ENCODE measurements around the gene HSPA12A.

The HSPA12A gene

DNA sequence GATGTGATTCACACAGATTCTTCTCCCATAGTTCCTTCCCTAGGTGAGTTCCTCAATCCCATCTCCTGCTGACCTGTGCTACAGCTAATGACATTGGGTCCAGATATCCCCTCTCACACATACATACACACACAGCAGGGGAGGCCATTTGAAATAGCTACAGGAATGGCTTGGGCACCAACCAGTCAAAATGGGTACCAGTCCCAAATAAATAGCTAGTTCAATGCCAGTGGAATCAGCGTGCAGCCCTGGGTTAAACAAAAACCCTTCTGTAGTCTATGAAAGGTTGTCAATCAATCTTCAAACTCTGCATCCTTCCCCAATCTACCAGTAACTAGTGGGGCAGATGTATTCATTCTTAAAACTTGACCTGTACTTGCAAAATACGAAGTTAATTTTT is 112.3 kb downstream of the HSPA12A start:
- Mint-ChIP-seq H3K27me3 (peaks cover 19 to 29% of the 10 kb centered on the region in 2 donors), H3K4me3 (no peak overlapping the region), H3K4me1 (no peaks in the 10 kb centered on the region), H3K36me3 (no peaks in the 10 kb centered on the region), H3K9me3 (peaks cover 0 to 3% of the 10 kb centered on the region in 2 donors), H3K27ac (no peak overlapping the region)
- no peak for ATAC-seq (replicated peaks)
- no peak for DNase-seq

DNA sequence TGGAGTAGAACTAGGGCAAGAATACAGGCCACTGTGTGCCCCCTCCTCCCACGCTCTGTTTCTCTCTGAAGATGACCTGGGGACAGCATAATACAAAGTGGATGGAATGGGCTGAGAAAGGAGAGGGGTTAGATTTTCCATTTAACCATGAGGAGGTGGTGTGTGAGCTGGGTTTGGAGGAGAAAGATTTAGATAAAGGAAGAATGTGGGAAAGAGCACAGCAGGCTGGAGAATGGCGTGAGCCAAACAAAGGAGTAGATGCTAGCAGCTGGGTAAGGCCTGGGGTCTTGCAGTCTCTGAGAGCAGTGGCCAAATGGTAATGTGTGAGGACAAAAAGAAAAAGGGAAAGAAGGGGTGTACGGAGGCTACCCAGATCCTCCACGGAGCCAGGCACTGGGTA is 113.0 kb downstream of the HSPA12A start:
- Mint-ChIP-seq H3K4me3 (no peak overlapping the region), H3K27ac (no peak overlapping the region)
- ATAC-seq (replicated peaks), result no peak

DNA sequence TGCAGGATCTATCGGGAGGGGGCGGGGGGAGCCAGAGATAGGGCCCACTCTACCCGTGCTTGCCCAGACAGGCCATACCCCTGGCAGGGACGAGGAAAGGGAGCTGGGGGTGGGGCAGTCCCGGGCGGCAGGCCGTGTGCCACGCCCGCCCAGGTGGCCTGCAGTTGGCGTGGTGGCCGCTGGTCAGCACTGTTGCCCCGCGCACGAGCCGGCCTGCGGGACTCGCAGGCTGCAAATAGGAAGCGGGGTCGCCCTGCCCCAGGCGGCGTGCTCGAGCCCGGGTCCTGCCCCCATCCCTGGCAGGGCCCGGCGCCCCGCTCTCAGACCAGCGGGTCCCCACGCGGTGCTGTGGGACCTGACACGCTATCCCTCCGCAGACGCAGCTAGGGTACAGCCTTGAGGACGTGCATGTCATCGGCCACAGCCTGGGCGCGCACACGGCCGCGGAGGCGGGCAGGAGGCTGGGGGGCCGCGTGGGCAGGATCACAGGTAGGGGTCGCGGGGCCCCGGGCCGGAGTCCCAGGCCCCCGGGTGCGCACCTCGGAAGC is 114.9 kb downstream of the HSPA12A start:
- H3K36me3 Mint-ChIP-seq, result no peaks in the 10 kb centered on the region
- no peaks in the 10 kb centered on the region for H3K9me3 Mint-ChIP-seq
- DNase-seq (no peak), ATAC-seq (replicated peaks) (no peak)
- no peak overlapping the region for H3K27ac Mint-ChIP-seq
- no peaks in the 10 kb centered on the region for H3K4me1 Mint-ChIP-seq
- peaks cover 19 to 29% of the 10 kb centered on the region in 2 donors for H3K27me3 Mint-ChIP-seq
- no peak overlapping the region for H3K4me3 Mint-ChIP-seq

More for the DNA sequence above, 113.0 kb downstream of the HSPA12A start:
- DNase-seq, result no peak
- H3K9me3 Mint-ChIP-seq, result peaks cover 0 to 3% of the 10 kb centered on the region in 2 donors
- no peaks in the 10 kb centered on the region for H3K36me3 Mint-ChIP-seq
- no peaks in the 10 kb centered on the region for H3K4me1 Mint-ChIP-seq
- peaks cover 19 to 29% of the 10 kb centered on the region in 2 donors for H3K27me3 Mint-ChIP-seq

DNA sequence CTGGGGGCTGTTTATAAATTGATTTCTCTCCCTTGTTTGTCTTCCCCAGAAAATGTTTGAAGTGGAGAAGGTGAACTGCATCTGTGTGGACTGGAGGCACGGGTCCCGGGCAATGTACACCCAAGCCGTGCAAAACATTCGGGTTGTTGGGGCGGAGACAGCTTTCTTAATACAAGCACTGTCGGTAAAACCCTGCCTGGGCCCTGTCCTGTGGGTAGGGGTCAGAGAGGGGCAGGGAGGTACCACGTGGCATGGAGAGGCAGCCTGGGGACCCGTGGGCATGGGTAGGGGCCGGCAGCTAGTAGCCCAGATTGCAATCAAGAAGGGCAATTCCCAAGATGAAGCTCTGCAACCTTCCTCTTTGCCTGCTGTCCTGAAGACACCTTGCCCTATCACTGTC is 115.6 kb downstream of the HSPA12A start:
- Mint-ChIP-seq H3K27me3 (peaks cover 22 to 34% of the 10 kb centered on the region in 2 donors), H3K4me1 (no peaks in the 10 kb centered on the region), H3K36me3 (no peaks in the 10 kb centered on the region), H3K9me3 (no peaks in the 10 kb centered on the region), H3K4me3 (no peak overlapping the region), H3K27ac (no peak overlapping the region)
- ATAC-seq (replicated peaks), result no peak
- no peak for DNase-seq

DNA sequence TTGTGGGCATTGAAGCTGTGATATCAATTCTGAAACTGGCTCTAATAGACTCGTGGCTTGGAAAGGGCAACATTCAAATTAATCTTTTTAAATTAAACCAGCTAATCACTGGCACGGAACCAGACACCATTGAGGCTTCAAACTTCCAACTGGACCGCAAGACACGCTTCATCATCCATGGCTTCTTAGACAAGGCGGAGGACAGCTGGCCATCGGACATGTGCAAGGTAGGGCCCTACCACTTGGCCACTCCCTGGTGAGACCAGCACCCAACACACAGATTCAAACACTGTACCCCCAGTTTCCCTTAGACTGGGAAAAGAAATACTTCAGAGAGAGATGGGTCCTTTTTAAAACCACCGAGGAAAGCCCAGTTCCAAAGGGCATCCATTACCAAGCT is 116.5 kb downstream of the HSPA12A start:
- Mint-ChIP-seq H3K36me3 (no peaks in the 10 kb centered on the region), H3K27me3 (peaks cover 24 to 34% of the 10 kb centered on the region in 2 donors), H3K4me1 (no peaks in the 10 kb centered on the region), H3K9me3 (no peaks in the 10 kb centered on the region), H3K27ac (no peak overlapping the region), H3K4me3 (no peak overlapping the region)
- no peak for DNase-seq
- ATAC-seq (replicated peaks), result no peak

DNA sequence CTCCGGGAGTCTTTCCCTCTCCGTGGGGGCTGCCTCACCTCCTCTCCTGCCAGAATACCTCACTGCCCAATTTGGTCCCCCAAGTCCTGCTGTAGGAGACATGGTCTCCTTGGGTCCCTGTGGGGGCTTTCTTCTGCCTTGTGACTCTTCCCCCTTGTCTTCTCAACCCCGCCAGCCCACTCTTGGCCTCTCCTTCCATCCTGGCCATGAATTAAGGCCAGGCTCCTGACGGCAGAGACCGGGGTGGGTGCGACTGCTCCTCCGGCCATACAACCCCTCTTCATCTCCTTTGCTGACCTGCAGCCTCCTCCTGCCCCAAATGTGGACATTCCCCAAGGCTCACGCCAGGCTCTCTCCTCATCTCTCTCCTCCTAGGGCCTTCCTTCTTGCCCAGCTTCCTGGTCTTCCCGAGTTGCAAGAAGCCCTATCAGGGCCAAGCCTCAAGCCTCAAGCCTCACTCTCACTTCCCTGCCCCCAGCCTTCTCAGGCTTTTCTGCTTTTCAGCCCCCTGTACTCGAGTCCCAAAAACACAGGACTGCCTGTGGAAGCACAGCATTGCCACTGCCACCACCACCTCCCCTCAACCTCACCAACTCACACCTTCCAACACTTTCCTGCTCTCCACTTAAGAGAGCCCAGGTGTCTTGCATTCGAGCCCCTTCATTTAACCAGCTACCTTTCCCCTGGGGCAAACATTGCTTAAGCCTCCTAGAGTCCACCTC is 120.3 kb downstream of the HSPA12A start:
- no peak for ATAC-seq (replicated peaks)
- Mint-ChIP-seq H3K36me3 (no peaks in the 10 kb centered on the region), H3K9me3 (peaks cover 0 to 4% of the 10 kb centered on the region in 2 donors), H3K4me3 (no peak overlapping the region), H3K27me3 (peaks cover 18% of the 10 kb centered on the region in 2 donors), H3K27ac (no peak overlapping the region), H3K4me1 (no peaks in the 10 kb centered on the region)
- DNase-seq, result no peak

DNA sequence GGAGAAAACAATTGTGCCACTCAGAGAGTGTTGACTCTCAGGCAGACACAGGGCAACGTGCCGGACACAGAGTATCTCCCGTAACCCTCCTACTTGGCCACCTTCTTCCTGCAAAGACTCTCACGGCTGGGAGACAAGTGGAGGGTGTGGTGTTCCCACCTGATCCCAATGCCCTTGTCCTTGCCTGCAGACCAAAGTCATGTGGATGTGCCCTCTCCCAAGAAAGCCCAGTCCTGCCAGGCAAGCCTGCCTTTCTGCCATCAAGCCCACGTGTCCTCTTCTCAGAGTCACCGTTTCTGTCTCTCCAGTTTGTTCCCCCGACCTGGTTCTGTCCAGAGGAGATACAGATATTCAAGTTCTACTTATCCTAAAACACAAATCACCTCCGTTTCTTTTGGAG is 120.9 kb downstream of the HSPA12A start:
- Mint-ChIP-seq H3K27me3 (peaks cover 12 to 13% of the 10 kb centered on the region in 2 donors), H3K27ac (no peak overlapping the region)
- no peak for ATAC-seq (replicated peaks)

More for the DNA sequence above, 120.9 kb downstream of the HSPA12A start:
- Mint-ChIP-seq H3K9me3 (peaks cover 0 to 4% of the 10 kb centered on the region in 2 donors), H3K36me3 (no peaks in the 10 kb centered on the region), H3K4me1 (no peaks in the 10 kb centered on the region), H3K4me3 (no peak overlapping the region)
- DNase-seq, result no peak
